Measurements from ENCODE around the gene APBB2. TPM values are rescaled to one million over a fixed set of nuclear protein-coding genes. Genes with fewer than 3 reads are reported as not detected.

Gene APBB2
- 43.2 to 49.0 TPM (median 48.5 TPM) in 3 replicates for total RNA-seq (2021)
- percentile 69 among the genes with signal in this experiment for Bru-seq, nascent RNA
- long read RNA-seq, experiment 1, full-length matches to known transcripts, result 72 of 169 reads
- long read RNA-seq, experiment 1, partial matches to known transcripts, result 15 of 169 reads
- long read RNA-seq, experiment 1, other reads (novel, unspliced or antisense), result 82 of 169 reads
- long read RNA-seq, experiment 2, transcript APBB2-204 (7 exons, 1,681 nt), result major isoform, 7 of 38 reads
- long read RNA-seq, experiment 2, partial matches to known transcripts, result 3 of 38 reads
- long read RNA-seq, experiment 2, other reads (novel, unspliced or antisense), result 25 of 38 reads
- long read RNA-seq, experiment 3, transcript APBB2-204 (7 exons, 1,681 nt), result major isoform, 31 of 59 reads
- long read RNA-seq, experiment 3, partial matches to known transcripts, result 0 of 59 reads
- long read RNA-seq, experiment 3, other reads (novel, unspliced or antisense), result 28 of 59 reads

- Mint-ChIP-seq H3K4me3 (peak within 1 kb of the TSS; percentile 83), H3K4me1 (peaks cover 46% of the 10 kb centered on the region), H3K36me3 (no peaks in the 10 kb centered on the region), H3K27ac (no peak within 1 kb of the TSS), H3K27me3 (ENCODE audit: low read depth) (peaks cover 13% of the 10 kb centered on the region), H3K9me3 (no peaks in the 10 kb centered on the region)
- ChIA-PET CTCF (interaction anchor here (0.5 to 7.1 kb wide), 53 partner anchors 9 to 543 kb away, joined by 3 to 104 read pairs (median 4); partner anchors contain the start of gene NSUN7), POLR2A (interaction anchor here (0.7 to 2.2 kb wide), 11 partner anchors 43 to 317 kb away, joined by 3 to 15 read pairs (median 3); partner anchors contain the start of gene UCHL1)
- peak; percentile 96 for DNase-seq (ENCODE audit: low spot score)
- peak; percentile 80 for ATAC-seq
- no peak for TF ChIP-seq MYBL2 (CRISPR knock-in tag; IDR thresholded peaks at IDR 0.05)
- TF ChIP-seq, protein P1, sequence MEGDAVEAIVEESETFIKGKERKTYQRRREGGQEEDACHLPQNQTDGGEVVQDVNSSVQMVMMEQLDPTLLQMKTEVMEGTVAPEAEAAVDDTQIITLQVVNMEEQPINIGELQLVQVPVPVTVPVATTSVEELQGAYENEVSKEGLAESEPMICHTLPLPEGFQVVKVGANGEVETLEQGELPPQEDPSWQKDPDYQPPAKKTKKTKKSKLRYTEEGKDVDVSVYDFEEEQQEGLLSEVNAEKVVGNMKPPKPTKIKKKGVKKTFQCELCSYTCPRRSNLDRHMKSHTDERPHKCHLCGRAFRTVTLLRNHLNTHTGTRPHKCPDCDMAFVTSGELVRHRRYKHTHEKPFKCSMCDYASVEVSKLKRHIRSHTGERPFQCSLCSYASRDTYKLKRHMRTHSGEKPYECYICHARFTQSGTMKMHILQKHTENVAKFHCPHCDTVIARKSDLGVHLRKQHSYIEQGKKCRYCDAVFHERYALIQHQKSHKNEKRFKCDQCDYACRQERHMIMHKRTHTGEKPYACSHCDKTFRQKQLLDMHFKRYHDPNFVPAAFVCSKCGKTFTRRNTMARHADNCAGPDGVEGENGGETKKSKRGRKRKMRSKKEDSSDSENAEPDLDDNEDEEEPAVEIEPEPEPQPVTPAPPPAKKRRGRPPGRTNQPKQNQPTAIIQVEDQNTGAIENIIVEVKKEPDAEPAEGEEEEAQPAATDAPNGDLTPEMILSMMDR (IDR thresholded peaks at IDR 0.05), result peak; percentile 80
- 0 out of 2 replicates have a peak, but pooled peaks have one; percentile 57 for TF ChIP-seq ARID4B (CRISPR knock-in tag; IDR thresholded peaks at IDR 0.05; ENCODE audit: borderline replicate concordance)
- TF ChIP-seq ZNF423 (CRISPR knock-in tag; IDR thresholded peaks at IDR 0.05), result peak; percentile 67
- TF ChIP-seq, protein P2, sequence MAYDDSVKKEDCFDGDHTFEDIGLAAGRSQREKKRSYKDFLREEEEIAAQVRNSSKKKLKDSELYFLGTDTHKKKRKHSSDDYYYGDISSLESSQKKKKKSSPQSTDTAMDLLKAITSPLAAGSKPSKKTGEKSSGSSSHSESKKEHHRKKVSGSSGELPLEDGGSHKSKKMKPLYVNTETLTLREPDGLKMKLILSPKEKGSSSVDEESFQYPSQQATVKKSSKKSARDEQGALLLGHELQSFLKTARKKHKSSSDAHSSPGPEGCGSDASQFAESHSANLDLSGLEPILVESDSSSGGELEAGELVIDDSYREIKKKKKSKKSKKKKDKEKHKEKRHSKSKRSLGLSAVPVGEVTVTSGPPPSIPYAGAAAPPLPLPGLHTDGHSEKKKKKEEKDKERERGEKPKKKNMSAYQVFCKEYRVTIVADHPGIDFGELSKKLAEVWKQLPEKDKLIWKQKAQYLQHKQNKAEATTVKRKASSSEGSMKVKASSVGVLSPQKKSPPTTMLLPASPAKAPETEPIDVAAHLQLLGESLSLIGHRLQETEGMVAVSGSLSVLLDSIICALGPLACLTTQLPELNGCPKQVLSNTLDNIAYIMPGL (CRISPR knock-in tag; IDR thresholded peaks at IDR 0.05), result peak; percentile 86
- TF ChIP-seq SP1 (CRISPR knock-in tag; conservative IDR thresholded peaks at IDR 0.05), result peak; percentile 55
- no peak for TF ChIP-seq ERG (CRISPR knock-in tag; IDR thresholded peaks at IDR 0.05)
- no peak for TF ChIP-seq ZNF219 (CRISPR knock-in tag; IDR thresholded peaks at IDR 0.05; ENCODE audit: borderline replicate concordance)
- peak; percentile 28; the same call in 1 of the 2 replicates for TF ChIP-seq AFF4 (CRISPR knock-in tag; IDR thresholded peaks at IDR 0.05; ENCODE audit: borderline replicate concordance)
- no peak for TF ChIP-seq CREM (CRISPR knock-in tag; IDR thresholded peaks at IDR 0.05)
- no peak for TF ChIP-seq GTF2I (CRISPR knock-in tag; conservative IDR thresholded peaks at IDR 0.05)
- no peak for TF ChIP-seq ZNF512 (CRISPR knock-in tag; IDR thresholded peaks at IDR 0.05; ENCODE audit: borderline replicate concordance)
- no peak for TF ChIP-seq NFATC4 (CRISPR knock-in tag; IDR thresholded peaks at IDR 0.05)
- TF ChIP-seq NFE2L1 (CRISPR knock-in tag; IDR thresholded peaks at IDR 0.05), result 0 out of 2 replicates have a peak, but pooled peaks have one; percentile 58
- TF ChIP-seq ZNF121 (CRISPR knock-in tag; IDR thresholded peaks at IDR 0.05), result no peak
- TF ChIP-seq ESRRA (CRISPR knock-in tag; IDR thresholded peaks at IDR 0.05; ENCODE audit: borderline replicate concordance), result 0 out of 2 replicates have a peak, but pooled peaks have one; percentile 33
- TF ChIP-seq PREB (CRISPR knock-in tag; IDR thresholded peaks at IDR 0.05; ENCODE audit: borderline replicate concordance), result 0 out of 2 replicates have a peak, but pooled peaks have one; percentile 17
- TF ChIP-seq GABPB1 (CRISPR knock-in tag; IDR thresholded peaks at IDR 0.05), result peak; percentile 83
- no peak for TF ChIP-seq ZNF671 (CRISPR knock-in tag; IDR thresholded peaks at IDR 0.05)
Measured at GRCh38 chr4:41214136-41214824, at the start of gene APBB2. TSS of gene APBB2 (minus strand) at chr4:41214542. CDS start at chr4:41033254, 181,288 bp downstream.
